IMR-90 (cell line): ENCODE data around the gene SLC36A1. TPM values are rescaled to one million over a fixed set of nuclear protein-coding genes. Genes with fewer than 3 reads are reported as not detected.

Experiments
- ATAC-seq: fragments of 200-7000 bp; cut with Tn5 transposase; 2 replicates; pipeline ENCODE4 v1.9.1; 2020; ENCODE audit warnings: low read depth, mild to moderate bottlenecking, moderate library complexity
- BruUV-seq: library from RNA; stranded (reverse); fragments of 400-500 nt; replicated peaks from 2 replicates; lab custom pipeline; 2021; lab: Mats Ljungman, UMichigan
- CTCF ChIA-PET: fragments of 300-600 bp; formaldehyde crosslinking; extraction: SDS; loops from one replicate; lab custom pipeline; 2021; ENCODE audit warnings: antibody characterized with exemption; lab: Yijun Ruan, JAX
- POLR2A ChIA-PET: fragments of 300-600 bp; sonication (Branson Sonifier 250); formaldehyde crosslinking; loops from one replicate; lab custom pipeline; 2022; ENCODE audit warnings: antibody characterized with exemption; ENCODE audit not compliant: unreplicated experiment; lab: Charles Lee
- DNase-seq: peaks from one replicate; pipeline ENCODE4 v3.0.0; 2013
- H2AFZ ChIP-seq: replicated peaks from 2 replicates; pipeline ENCODE3; 2013; ENCODE audit warnings: low read length, mild to moderate bottlenecking; ENCODE audit not compliant: poor library complexity
- H2AK5ac ChIP-seq: 2 replicates; pipeline ENCODE4 v1.6.1; 2013; ENCODE audit warnings: low read depth, low read length, inconsistent platforms
- H2AK9ac ChIP-seq: replicated peaks from 2 replicates; pipeline ENCODE3; 2013; ENCODE audit warnings: mild to moderate bottlenecking, low read depth, low read length, moderate library complexity; ENCODE audit not compliant: poor library complexity
- H2BK120ac ChIP-seq: 2 replicates; pipeline ENCODE4 v1.6.1; 2013; ENCODE audit warnings: low read depth, low read length, inconsistent platforms
- H2BK15ac ChIP-seq: 3 replicates; pipeline ENCODE4 v1.6.1; 2013; ENCODE audit warnings: low read depth, low read length, inconsistent platforms
- H2BK20ac ChIP-seq: 2 replicates; pipeline ENCODE4 v1.6.1; 2013; ENCODE audit warnings: low read depth, mild to moderate bottlenecking, inconsistent platforms, low read length, moderate library complexity
- H2BK5ac ChIP-seq: 2 replicates; pipeline ENCODE4 v1.6.1; 2013; ENCODE audit warnings: mild to moderate bottlenecking, low read depth, low read length, inconsistent platforms; ENCODE audit not compliant: poor library complexity, severe bottlenecking
- H3K14ac ChIP-seq: replicated peaks from 2 replicates; pipeline ENCODE4 v1.6.1; 2013; ENCODE audit warnings: low read depth, low read length, inconsistent platforms
- H3K18ac ChIP-seq: 2 replicates; pipeline ENCODE4 v1.6.1; 2013; ENCODE audit warnings: low read depth, low read length, control low read depth
- H3K23ac ChIP-seq: 2 replicates; pipeline ENCODE4 v1.6.1; 2013; ENCODE audit warnings: low read depth, low read length, inconsistent platforms
- H3K27ac ChIP-seq: 2 replicates; pipeline ENCODE4 v1.5.1; 2013; ENCODE audit warnings: mild to moderate bottlenecking, control low read depth, low read length; ENCODE audit not compliant: insufficient read depth
- H3K27me3 ChIP-seq: 2 replicates; pipeline ENCODE4 v1.6.1; 2013; ENCODE audit warnings: low read length; ENCODE audit not compliant: control insufficient read depth, insufficient read depth
- H3K36me3 ChIP-seq: 2 replicates; pipeline ENCODE4 v1.6.1; 2013; ENCODE audit warnings: low read length, mixed read lengths; ENCODE audit not compliant: control insufficient read depth, insufficient read depth
- H3K4ac ChIP-seq: 2 replicates; pipeline ENCODE4 v1.6.1; 2013; ENCODE audit warnings: low read depth, low read length, inconsistent platforms
- H3K4me1 ChIP-seq: 2 replicates; pipeline ENCODE4 v1.6.1; 2013; ENCODE audit warnings: low read length, mixed read lengths; ENCODE audit not compliant: control insufficient read depth, insufficient read depth
- H3K4me2 ChIP-seq: 2 replicates; pipeline ENCODE4 v1.6.1; 2013; ENCODE audit warnings: low read depth, mild to moderate bottlenecking, control low read depth, low read length, moderate library complexity
- H3K4me3 ChIP-seq: 2 replicates; pipeline ENCODE4 v1.5.1; 2013; ENCODE audit warnings: low read depth, mild to moderate bottlenecking, control low read depth, low read length, moderate library complexity; ENCODE audit not compliant: insufficient read depth
- H3K56ac ChIP-seq: 2 replicates; pipeline ENCODE4 v1.6.1; 2013; ENCODE audit warnings: low read length, inconsistent platforms; ENCODE audit not compliant: insufficient read depth; ENCODE audit errors: extremely low read depth
- H3K79me1 ChIP-seq, 2 experiments: 2 replicates each; pipeline ENCODE4 v1.6.1; 2013; ENCODE audit warnings: low read length in 2 of 2, inconsistent platforms in 1 of 2, low read depth in 1 of 2
- H3K9ac ChIP-seq: 2 replicates; pipeline ENCODE4 v1.6.1; 2013; ENCODE audit warnings: low read depth, low read length, control low read depth
- H3K9me1 ChIP-seq: 2 replicates; pipeline ENCODE4 v1.6.1; 2013; ENCODE audit warnings: low read length, inconsistent platforms; ENCODE audit not compliant: insufficient read depth
- H3K9me3 ChIP-seq: 2 replicates; pipeline ENCODE4 v1.6.1; 2013; ENCODE audit warnings: low read length; ENCODE audit not compliant: control insufficient read depth, insufficient read depth
- H4K20me1 ChIP-seq: 2 replicates; pipeline ENCODE4 v1.6.1; 2013; ENCODE audit warnings: low read length, inconsistent platforms; ENCODE audit not compliant: insufficient read depth
- H4K5ac ChIP-seq: 2 replicates; pipeline ENCODE4 v1.6.1; 2013; ENCODE audit warnings: mild to moderate bottlenecking, low read depth, low read length, control low read depth
- H4K8ac ChIP-seq, 2 experiments: 2 replicates each; pipeline ENCODE4 v1.6.1; 2013; ENCODE audit warnings: low read depth in 2 of 2, low read length in 2 of 2, control low read depth in 1 of 2, inconsistent platforms in 1 of 2
- H4K91ac ChIP-seq: 2 replicates; pipeline ENCODE4 v1.6.1; 2013; ENCODE audit warnings: low read depth, low read length, inconsistent platforms; ENCODE audit not compliant: insufficient read depth
- BHLHE40 ChIP-seq: fragments of 150-350 bp; IDR thresholded peaks from 2 replicates; pipeline ENCODE4 v1.6.1; 2016; ENCODE audit warnings: mild to moderate bottlenecking, low read depth, low read length
- CEBPB ChIP-seq: IDR thresholded peaks from 2 replicates; pipeline ENCODE4 v1.6.1; 2012; ENCODE audit warnings: low read depth, low read length, improper control_type of control experiment
- CHD1 ChIP-seq: IDR thresholded peaks from 2 replicates; pipeline ENCODE4 v1.6.1; 2012; ENCODE audit warnings: low read depth, low read length, improper control_type of control experiment
- CTCF ChIP-seq: conservative IDR thresholded peaks from 2 replicates; pipeline ENCODE4 v1.5.1; 2012; ENCODE audit warnings: mild to moderate bottlenecking, low read depth, low read length, improper control_type of control experiment
- FOS ChIP-seq: fragments of 150-350 bp; IDR thresholded peaks from 2 replicates; pipeline ENCODE4 v1.6.1; 2016; ENCODE audit warnings: low read depth, low read length
- MAFK ChIP-seq: IDR thresholded peaks from 2 replicates; pipeline ENCODE4 v1.6.1; 2012; ENCODE audit warnings: low read depth, low read length, improper control_type of control experiment
- MAZ ChIP-seq: IDR thresholded peaks from 2 replicates; pipeline ENCODE4 v1.6.1; 2012; ENCODE audit warnings: low read depth, mild to moderate bottlenecking, low read length, improper control_type of control experiment, moderate library complexity, borderline replicate concordance
- MXI1 ChIP-seq: IDR thresholded peaks from 2 replicates; pipeline ENCODE4 v1.6.1; 2012; ENCODE audit warnings: low read depth, mild to moderate bottlenecking, low read length, moderate library complexity, borderline replicate concordance
- NFE2L2 ChIP-seq: fragments of 150-350 bp; IDR thresholded peaks from 2 replicates; pipeline ENCODE4 v1.6.1; 2016; ENCODE audit warnings: low read depth, mild to moderate bottlenecking, low read length
- POLR2A ChIP-seq: IDR thresholded peaks from 2 replicates; pipeline ENCODE4 v1.6.1; 2012; ENCODE audit warnings: mild to moderate bottlenecking, low read depth, low read length
- RAD21 ChIP-seq: IDR thresholded peaks from 2 replicates; pipeline ENCODE4 v1.6.1; 2012; ENCODE audit warnings: low read length, improper control_type of control experiment
- RCOR1 ChIP-seq: IDR thresholded peaks from 2 replicates; pipeline ENCODE4 v1.6.1; 2012; ENCODE audit warnings: mild to moderate bottlenecking, low read length, improper control_type of control experiment; ENCODE audit not compliant: insufficient replicate concordance
- RFX5 ChIP-seq: IDR thresholded peaks from 2 replicates; pipeline ENCODE4 v1.8.0; 2012; ENCODE audit warnings: low read depth, mild to moderate bottlenecking, low read length, moderate library complexity
- SMC3 ChIP-seq: fragments of 150-350 bp; IDR thresholded peaks from 2 replicates; pipeline ENCODE4 v1.6.1; 2016; ENCODE audit warnings: low read depth, mild to moderate bottlenecking, antibody characterized with exemption, low read length, moderate library complexity
- USF2 ChIP-seq: fragments of 150-350 bp; IDR thresholded peaks from 2 replicates; pipeline ENCODE4 v1.6.1; 2017; ENCODE audit warnings: mild to moderate bottlenecking, antibody characterized with exemption, low read length, low read depth
- whole genome bisulfite sequencing, 2 experiments: methylation state at CpG; one replicate each; pipeline versions ENCODE4 v1.1.5 to v1.1.7; 2013; ENCODE audit warnings: missing lambda C conversion rate in 2 of 2; ENCODE audit not compliant: insufficient read length in 1 of 2; ENCODE audit errors: extremely low coverage in 2 of 2; 5-methylcytosine and 5-hydroxymethylcytosine counted together
- dilution Hi-C: fragments of 300-500 bp; cut with HindIII; formaldehyde crosslinking; loops from one replicate; pipeline ENCODE4 v1.14.3; 2018; ENCODE audit warnings: low sequenced_read_pairs; ENCODE audit not compliant: unreplicated experiment
- in situ Hi-C: fragments of 300-500 bp; cut with MboI; formaldehyde crosslinking; loops from 3 replicates; pipeline ENCODE4 v1.14.3; 2019; ENCODE audit warnings: low sequenced_read_pairs, inconsistent platforms, mixed read lengths
- intact Hi-C: fragments of 100-400 bp; cut with micrococcal nuclease; formaldehyde crosslinking; loops from 2 replicates; pipeline ENCODE4 v1.10.0; 2022
- polyA plus RNA-seq, 3 experiments: library from polyadenylated mRNA; depleted of rRNA; stranded (reverse); fragments of >200 nt; gene quantifications; 2 replicates each; pipeline ENCODE4 v1.2.3, GENCODE V29; 2012; ENCODE audit warnings: low replicate concordance in 1 of 3
- total RNA-seq: library from RNA; depleted of rRNA; stranded (reverse); fragments of >200 nt; gene quantifications from 2 replicates; pipeline ENCODE4 v1.2.3, GENCODE V29; 2012

The SLC36A1 gene
- total and polyA plus RNA-seq, 2 of the 4 experiments (the other 2 are of a cell fraction), result 5.7 to 8.7 TPM

GRCh38 chr5:151476016-151476415 is 28.6 kb downstream of the SLC36A1 start:
- no peak for ATAC-seq
- Histone ChIP-seq H3K4me3 (no peak overlapping the region), H2BK5ac (no peak overlapping the region), H4K91ac (no peak overlapping the region), H3K9me3 (no peaks in the 10 kb centered on the region), H3K36me3 (peaks cover 19% of the 10 kb centered on the region), H3K4me2 (no peak overlapping the region), H2AK5ac (no peak overlapping the region), H2BK20ac (no peak overlapping the region), H2AFZ (no peak overlapping the region), H3K14ac (no peak overlapping the region), H3K4me1 (peaks cover 10% of the 10 kb centered on the region), H3K4ac (no peak overlapping the region), H3K9me1 (peaks cover 4% of the 10 kb centered on the region; the same call in 1 of the 2 replicates), H2AK9ac (no peak overlapping the region), H3K27ac (no peak overlapping the region), H3K9ac (no peak overlapping the region), H4K8ac (no peak overlapping the region), H3K23ac (no peak overlapping the region), H2BK15ac (no peak overlapping the region), H4K20me1 (peaks cover 2% of the 10 kb centered on the region; the same call in 1 of the 2 replicates), H3K27me3 (no peaks in the 10 kb centered on the region), H4K5ac (no peak overlapping the region), H3K18ac (no peak overlapping the region), H3K79me1 (peaks cover 0 to 6% of the 10 kb centered on the region in 2 experiments; a peak in 1 of 4 replicates), H2BK120ac (no peak overlapping the region), H3K56ac (no peak overlapping the region)
- ChIA-PET POLR2A (no interaction called here), CTCF (no interaction called here)
- in situ Hi-C loops, result loop anchor here (10.0 kb wide), 1 partner anchor 269 kb away; no protein-coding TSS in a partner anchor
- no peak for DNase-seq
- no peak for TF ChIP-seq RCOR1
- no peak for TF ChIP-seq MXI1
- TF ChIP-seq NFE2L2, result no peak
- TF ChIP-seq RAD21, result no peak
- TF ChIP-seq RFX5, result no peak
- no peak for TF ChIP-seq SMC3
- TF ChIP-seq CHD1, result no peak
- no peak for TF ChIP-seq USF2
- no peak for TF ChIP-seq POLR2A
- TF ChIP-seq BHLHE40, result no peak
- no peak for TF ChIP-seq FOS
- TF ChIP-seq CTCF, result no peak
- no peak for TF ChIP-seq MAFK
- TF ChIP-seq MAZ, result no peak
- no peak for TF ChIP-seq CEBPB
- no TSS peak for BruUV-seq
- intact Hi-C loops, result no loop called here
- no CpG with 5 or more reads among the region's 3 CpGs for WGBS, 2 experiments
- dilution Hi-C loops, result no loop called here
